Posterior vena cava (tissue), 2 donors: ENCODE data around the gene VRK3. TPM values are rescaled to one million over a fixed set of nuclear protein-coding genes. Genes with fewer than 3 reads are reported as not detected.

ENCODE experiments used
- DNase-seq: peaks from one replicate; pipeline ENCODE4 v3.0.0-alpha.2; 2020; ENCODE audit warnings: low spot score
- intact Hi-C, 2 donors: fragments of 100-400 bp; cut with DNase I; formaldehyde crosslinking; loops; one replicate each; pipeline versions ENCODE4 v1.14.1 to v1.14.2; 2022 to 2023
- total RNA-seq, 2 donors: library from RNA; stranded (reverse); fragmentation: NEBNext Ultra II Directional; extraction: Animal tissue kit (Norgen Biotek cat#: 25700); gene quantifications; one replicate each; pipeline ENCODE4 v1.2.1, GENCODE V29; 2021
- donor health status: DM: yes; HTN: yes; CAD: no.
- donor health status: DM: yes; HTN: yes; CAD: no.

The VRK3 gene
- total RNA-seq, 2 donors from 2014 or later = 19.7 to 23.0 TPM

DNA sequence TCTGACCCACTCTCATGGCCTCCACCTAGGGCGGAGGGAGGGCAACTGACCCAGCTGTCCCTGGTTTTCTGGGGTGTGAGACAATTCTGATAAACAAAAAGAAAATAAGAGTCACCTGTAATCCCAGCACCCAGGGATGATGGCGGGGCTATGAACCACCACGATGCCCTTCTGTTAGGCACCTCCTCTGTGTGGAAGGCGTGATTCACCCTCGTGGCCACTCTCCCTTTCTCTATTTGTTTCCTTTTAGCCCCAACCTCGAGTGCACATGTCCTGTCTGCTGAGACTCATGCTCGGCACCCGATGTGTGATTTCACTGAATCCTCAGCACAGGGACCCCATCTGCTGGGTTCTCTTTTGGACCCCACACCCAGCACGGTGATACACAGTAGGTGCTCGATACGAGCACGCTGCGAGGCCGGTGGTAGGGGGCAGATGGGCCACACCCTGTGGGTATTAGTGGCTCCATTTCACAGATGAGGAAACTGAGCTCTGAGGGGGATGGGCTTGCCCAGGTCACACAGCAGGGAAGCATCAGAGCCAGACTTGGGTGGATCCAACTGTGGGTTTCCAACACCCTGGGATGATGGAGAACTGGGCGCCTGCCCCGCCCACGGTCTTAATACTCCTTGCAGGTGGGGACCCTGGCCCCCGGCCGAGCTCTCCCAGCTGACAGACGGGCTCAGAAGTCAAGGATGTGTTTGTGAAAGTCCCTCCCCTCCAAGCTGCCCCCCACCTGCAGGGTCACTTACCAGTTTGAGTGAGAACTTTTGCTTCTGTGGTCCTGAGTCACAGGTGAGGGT lies 24.9 kb downstream of the VRK3 start:
- intact Hi-C loops = no loop called here
- no peak for DNase-seq

DNA sequence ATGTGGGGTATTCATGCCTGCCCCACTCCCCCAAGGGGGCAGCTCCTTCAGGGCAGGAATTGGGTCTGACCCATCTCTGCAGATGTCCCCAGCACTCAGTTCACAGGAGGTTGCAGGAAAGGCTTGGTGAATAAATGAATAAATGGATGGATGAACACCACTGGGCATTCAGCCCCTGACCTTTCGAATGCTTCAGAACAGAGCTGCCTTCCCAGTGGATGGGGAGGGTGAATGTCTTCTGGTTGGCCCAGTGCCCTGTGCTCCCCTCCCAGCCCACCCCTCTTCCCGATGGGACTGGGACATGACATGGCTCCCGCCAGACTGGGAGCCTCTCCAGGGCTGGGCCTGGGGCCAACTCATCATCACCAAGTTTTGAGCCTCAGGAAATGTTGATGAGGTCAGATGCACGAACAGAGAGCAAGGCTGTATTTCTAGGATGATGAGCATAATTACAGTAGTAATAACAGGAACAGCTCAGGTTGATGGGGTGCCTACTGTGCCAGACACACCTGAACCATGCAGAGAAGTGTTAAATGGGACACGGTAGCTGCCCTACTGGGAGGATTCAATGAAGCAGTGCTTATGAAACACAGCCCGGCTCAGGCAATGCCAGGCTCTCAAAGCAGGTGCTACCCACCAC lies 25.7 kb downstream of the VRK3 start:
- intact Hi-C loops = no loop called here
- DNase-seq = no peak

DNA sequence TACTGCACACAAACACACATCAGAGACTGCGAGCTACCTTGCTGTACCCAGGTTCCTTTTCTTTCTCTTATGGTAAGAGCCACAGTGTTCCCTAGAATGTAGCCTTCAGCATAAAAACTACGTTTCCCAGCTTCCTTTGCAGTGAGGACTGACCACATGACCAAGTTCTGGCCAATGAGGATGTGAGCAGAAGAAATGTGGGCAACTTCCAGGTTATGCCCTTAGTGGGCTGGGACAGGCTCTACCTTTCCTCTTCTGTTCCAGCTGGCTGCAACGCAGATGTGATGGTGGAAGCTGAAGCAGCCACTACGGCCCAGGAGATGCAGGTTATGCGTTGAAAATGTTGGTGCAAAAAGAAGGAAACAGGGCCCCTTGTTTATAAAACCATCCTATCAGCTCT lies 27.5 kb downstream of the VRK3 start:
- intact Hi-C loops = no loop called here
- no peak for DNase-seq

DNA sequence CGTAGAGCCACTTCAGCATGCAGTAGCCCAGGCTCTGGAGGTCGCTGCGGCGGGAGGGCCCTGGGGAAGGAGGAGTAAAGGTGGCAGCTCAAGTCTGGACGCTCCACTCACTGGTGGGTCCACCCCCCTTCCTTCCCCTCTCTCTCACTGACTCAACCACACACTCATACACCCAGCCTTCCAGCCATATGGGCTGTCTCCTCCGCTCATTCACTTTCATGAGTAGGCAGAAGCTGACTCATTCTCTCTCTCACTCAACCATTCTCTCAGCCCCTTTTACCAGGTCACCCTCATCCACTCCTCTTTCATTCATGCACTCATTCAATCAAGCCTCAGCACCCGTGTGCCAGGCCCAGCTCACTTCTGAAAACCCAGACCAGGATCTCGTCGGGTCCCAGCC lies 36.7 kb downstream of the VRK3 start:
- intact Hi-C loops = no loop called here
- no peak for DNase-seq

- DNase-seq = no peak
- intact Hi-C loops = no loop called here
These were observed 37.2 kb downstream of the VRK3 start for GRCh38 chr19:49988007-49988406.

- intact Hi-C loops = no loop called here
These were observed 37.9 kb downstream of the VRK3 start for GRCh38 chr19:49987159-49987698.

DNA sequence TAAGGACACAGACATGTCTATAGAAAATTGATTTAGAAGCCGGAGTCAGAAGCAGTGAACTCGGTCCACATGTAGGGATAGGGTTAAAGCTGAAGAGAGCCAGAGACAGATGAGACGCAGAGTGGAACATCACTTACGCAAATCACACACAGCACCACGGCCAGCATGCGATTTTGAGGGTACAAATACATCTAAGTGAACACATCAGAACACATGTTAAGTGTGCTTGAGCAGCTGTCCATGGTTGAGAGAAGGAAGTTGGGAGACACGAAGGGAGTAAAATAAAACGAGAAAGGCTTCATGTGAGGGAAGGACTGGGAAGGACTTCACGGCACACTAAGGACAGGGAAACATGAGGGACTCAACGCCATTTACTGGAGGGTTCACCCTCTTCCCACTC lies 38.8 kb downstream of the VRK3 start:
- no peak for DNase-seq
- intact Hi-C loops = no loop called here

More at GRCh38 chr19:49987159-49987698, 37.9 kb downstream of the VRK3 start:
- peak; percentile 96 for DNase-seq

- DNase-seq = no peak
- intact Hi-C loops = no loop called here
These were observed 39.3 kb downstream of the VRK3 start for GRCh38 chr19:49985871-49986270.

- DNase-seq = no peak
- intact Hi-C loops = loop anchor here (5.0 kb wide), 1 partner anchor 47 kb away; no protein-coding TSS in a partner anchor
These were observed 40.7 kb downstream of the VRK3 start for GRCh38 chr19:49984491-49984890.

- peak; percentile 87 for DNase-seq
- intact Hi-C loops = loop anchor here (5.0 kb wide), 1 partner anchor 46 kb away; no protein-coding TSS in a partner anchor
These were observed 41.4 kb downstream of the VRK3 start for GRCh38 chr19:49983645-49984229.

GRCh38 chr19:49981603-49982593 lies 43.3 kb downstream of the VRK3 start:
- intact Hi-C loops = loop anchor here (5.0 kb wide), 1 partner anchor 45 kb away; no protein-coding TSS in a partner anchor
- no peak for DNase-seq

GRCh38 chr19:49978324-49978723 lies 46.8 kb downstream of the VRK3 start:
- intact Hi-C loops = no loop called here
- DNase-seq = no peak

DNA sequence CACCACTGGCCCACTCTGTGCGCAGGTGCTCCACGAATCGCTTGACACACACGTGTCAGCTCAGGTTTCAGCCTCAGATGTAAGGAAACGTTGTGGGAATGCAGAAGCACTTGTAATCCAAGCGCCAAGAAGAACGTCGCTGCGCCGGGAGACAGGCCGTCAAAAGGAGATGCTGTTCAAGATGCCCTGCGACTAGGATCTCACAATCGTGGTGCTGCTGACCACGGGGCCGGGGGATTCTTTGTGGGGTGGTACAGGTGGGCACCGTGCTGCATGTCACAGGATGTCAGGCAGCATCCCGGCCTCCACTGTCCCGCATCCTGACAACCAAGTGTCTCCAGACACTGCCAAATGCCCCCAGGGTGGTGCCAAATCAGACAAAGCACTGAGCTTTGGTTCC lies 47.3 kb downstream of the VRK3 start:
- intact Hi-C loops = no loop called here
- no peak for DNase-seq

- intact Hi-C loops = no loop called here
These were observed 48.1 kb downstream of the VRK3 start for GRCh38 chr19:49977076-49977475.

DNA sequence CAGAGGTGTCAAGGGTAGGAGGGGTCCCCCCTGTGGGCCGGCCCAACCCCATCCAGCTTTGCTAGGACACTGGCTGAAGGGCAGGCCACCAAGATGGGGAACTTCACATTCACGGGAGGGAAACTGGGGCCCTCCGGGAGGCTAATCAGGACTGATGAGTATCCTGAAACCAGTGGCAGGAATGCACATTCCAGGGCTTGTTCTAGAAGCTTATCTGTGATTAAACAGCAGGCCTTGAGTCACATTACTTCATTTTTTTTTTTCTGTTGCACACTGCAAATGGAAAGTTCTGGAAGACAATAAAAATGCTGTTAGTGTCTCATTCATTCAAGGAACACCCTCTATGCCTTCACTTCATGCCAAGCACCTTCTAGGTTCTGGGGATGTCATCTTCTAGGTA lies 48.7 kb downstream of the VRK3 start:
- intact Hi-C loops = no loop called here
- DNase-seq = no peak

More at GRCh38 chr19:49977076-49977475, 48.1 kb downstream of the VRK3 start:
- no peak for DNase-seq

GRCh38 chr19:49975051-49975450 lies 50.1 kb downstream of the VRK3 start:
- DNase-seq = no peak
- intact Hi-C loops = no loop called here

DNA sequence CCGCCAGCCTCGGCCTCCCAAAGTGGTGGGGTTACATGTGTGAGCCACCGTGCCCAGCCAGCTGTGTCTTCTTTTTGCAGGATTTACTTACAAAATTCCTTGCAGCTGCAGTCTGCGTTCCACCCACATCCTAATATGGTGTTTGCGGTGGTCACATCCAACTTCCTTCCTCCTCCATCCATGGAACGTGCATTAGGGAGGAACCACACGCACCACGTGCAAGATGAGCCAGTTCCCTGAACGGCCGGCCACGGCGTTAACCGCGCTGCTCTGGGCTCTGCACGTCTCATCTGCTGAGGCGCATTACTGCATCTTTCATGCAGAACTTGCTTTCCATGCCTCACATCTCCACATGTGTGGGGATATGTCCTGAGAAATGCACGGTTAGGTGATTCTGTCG lies 51.2 kb downstream of the VRK3 start:
- peak; percentile 89 for DNase-seq
- intact Hi-C loops = no loop called here

- intact Hi-C loops = no loop called here
- DNase-seq = no peak
These were observed 52.3 kb downstream of the VRK3 start for GRCh38 chr19:49972841-49973240.

DNA sequence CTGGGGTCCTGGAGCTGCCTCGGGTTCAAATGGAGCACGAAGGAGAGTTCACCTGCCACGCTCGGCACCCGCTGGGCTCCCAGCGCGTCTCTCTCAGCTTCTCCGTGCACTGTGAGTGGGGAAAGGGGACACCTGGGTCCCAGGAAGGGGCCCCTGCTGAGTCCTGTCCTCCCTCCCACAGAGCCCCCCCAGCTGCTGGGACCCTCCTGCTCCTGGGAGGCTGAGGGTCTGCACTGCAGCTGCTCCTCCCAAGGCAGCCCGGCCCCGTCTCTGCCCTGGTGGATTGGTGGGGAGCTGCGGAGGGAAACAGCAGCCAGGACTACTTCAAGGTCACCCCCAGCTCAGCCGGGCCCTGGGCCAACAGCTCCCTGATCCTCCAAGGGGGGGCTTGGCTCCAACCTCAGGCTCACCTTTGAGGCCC lies 53.2 kb downstream of the VRK3 start:
- intact Hi-C loops = no loop called here
- DNase-seq = no peak
